Keratinocyte (primary cell): ENCODE data around the gene GRIP1.

ENCODE experiments used
- EZH2 ChIP-seq: IDR thresholded peaks from one replicate; pipeline ENCODE4 v1.6.1; 2012; ENCODE audit warnings: inconsistent platforms, mild to moderate bottlenecking, low read length, moderate library complexity
- TF ChIP-seq, protein P1 (sequence below), 3 experiments: IDR thresholded peaks in 1 of 3; conservative IDR thresholded peaks in 1 of 3; optimal IDR thresholded peaks in 1 of 3; 2 replicates in 2 of 3; 3 replicates in 1 of 3; pipeline versions ENCODE3 to v1.5.1; 2011; ENCODE audit warnings: low read length in 3 of 3, mild to moderate bottlenecking in 3 of 3, moderate library complexity in 2 of 3, control low read depth in 1 of 3, inconsistent platforms in 1 of 3; ENCODE audit not compliant: insufficient read depth in 2 of 3; ENCODE audit errors: extremely low read depth in 1 of 3

DNA sequence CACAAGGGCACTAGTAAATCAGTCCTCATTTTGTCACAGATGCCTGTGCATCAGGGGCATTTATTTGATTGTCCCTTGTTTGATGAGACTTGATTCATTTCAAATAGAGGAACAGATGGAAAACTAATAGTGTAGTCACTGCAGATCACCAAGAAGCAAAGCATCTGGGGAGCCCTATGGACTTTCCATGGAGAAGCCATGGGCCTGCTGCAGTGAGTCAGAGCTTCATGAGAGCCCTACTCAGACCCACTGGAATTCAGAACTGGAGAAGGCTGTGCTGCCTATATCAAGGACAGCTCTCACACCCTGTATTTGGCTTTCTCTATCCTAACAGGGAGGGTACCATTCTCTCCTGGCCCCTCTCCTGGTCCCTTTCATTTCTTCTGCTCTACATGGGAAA, 126.2 kb downstream of the GRIP1 start:
- TF ChIP-seq, protein P1, sequence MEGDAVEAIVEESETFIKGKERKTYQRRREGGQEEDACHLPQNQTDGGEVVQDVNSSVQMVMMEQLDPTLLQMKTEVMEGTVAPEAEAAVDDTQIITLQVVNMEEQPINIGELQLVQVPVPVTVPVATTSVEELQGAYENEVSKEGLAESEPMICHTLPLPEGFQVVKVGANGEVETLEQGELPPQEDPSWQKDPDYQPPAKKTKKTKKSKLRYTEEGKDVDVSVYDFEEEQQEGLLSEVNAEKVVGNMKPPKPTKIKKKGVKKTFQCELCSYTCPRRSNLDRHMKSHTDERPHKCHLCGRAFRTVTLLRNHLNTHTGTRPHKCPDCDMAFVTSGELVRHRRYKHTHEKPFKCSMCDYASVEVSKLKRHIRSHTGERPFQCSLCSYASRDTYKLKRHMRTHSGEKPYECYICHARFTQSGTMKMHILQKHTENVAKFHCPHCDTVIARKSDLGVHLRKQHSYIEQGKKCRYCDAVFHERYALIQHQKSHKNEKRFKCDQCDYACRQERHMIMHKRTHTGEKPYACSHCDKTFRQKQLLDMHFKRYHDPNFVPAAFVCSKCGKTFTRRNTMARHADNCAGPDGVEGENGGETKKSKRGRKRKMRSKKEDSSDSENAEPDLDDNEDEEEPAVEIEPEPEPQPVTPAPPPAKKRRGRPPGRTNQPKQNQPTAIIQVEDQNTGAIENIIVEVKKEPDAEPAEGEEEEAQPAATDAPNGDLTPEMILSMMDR (optimal IDR thresholded peaks at IDR 0.05 in 1 of 3, IDR thresholded peaks at IDR 0.05 in 1 of 3, conservative IDR thresholded peaks at IDR 0.05 in 1 of 3; ENCODE audit: extremely low read depth in 1 of 3, insufficient read depth in 2 of 3, low read length in 3 of 3) = no peak
- no peak for TF ChIP-seq EZH2
